Smooth muscle cell (in vitro differentiated cells): ENCODE measurements around the gene DICER1. TPM values are rescaled to one million over a fixed set of nuclear protein-coding genes. Genes with fewer than 3 reads are reported as not detected.

Experiments used
- DNase-seq: peaks from one replicate; lab custom pipeline; 2025; ENCODE audit not compliant: unreplicated experiment; lab: John Stamatoyannopoulos, UW
- H2AFZ ChIP-seq: fragments of 200-600 bp; sonication (generic); 2 replicates; pipeline ENCODE4 v1.6.0; 2016; ENCODE audit warnings: antibody characterized with exemption, low read depth, mild to moderate bottlenecking
- H3F3A ChIP-seq: fragments of 200-600 bp; sonication (generic); 2 replicates; pipeline ENCODE4 v1.6.0; 2017; ENCODE audit warnings: antibody characterized with exemption, low read depth
- H3K27ac ChIP-seq: fragments of 200-600 bp; sonication (generic); 2 replicates; pipeline ENCODE4 v1.5.1; 2016; ENCODE audit warnings: low read depth, mild to moderate bottlenecking
- H3K27me3 ChIP-seq: fragments of 200-600 bp; sonication (generic); 2 replicates; pipeline ENCODE4 v1.6.1; 2016; ENCODE audit warnings: low read depth, mild to moderate bottlenecking
- H3K36me3 ChIP-seq: fragments of 200-600 bp; sonication (generic); 2 replicates; pipeline ENCODE4 v1.5.1; 2016; ENCODE audit warnings: low read depth
- H3K4me1 ChIP-seq: fragments of 200-600 bp; sonication (generic); 2 replicates; pipeline ENCODE4 v1.5.1; 2016; ENCODE audit warnings: low read depth
- H3K4me2 ChIP-seq: fragments of 200-600 bp; sonication (generic); 2 replicates; pipeline ENCODE4 v1.6.0; 2016; ENCODE audit warnings: mild to moderate bottlenecking
- H3K4me3 ChIP-seq: fragments of 200-600 bp; sonication (generic); 2 replicates; pipeline ENCODE4 v1.5.1; 2016; ENCODE audit warnings: mild to moderate bottlenecking
- H3K79me2 ChIP-seq: fragments of 200-600 bp; sonication (generic); 2 replicates; pipeline ENCODE4 v1.6.0; 2016; ENCODE audit warnings: low read depth, mild to moderate bottlenecking
- H3K9ac ChIP-seq: fragments of 200-600 bp; sonication (generic); 2 replicates; pipeline ENCODE4 v1.6.0; 2016; ENCODE audit warnings: low read depth
- H3K9me3 ChIP-seq: fragments of 200-600 bp; sonication (generic); replicated peaks from 2 replicates; pipeline ENCODE4 v1.5.1; 2016; ENCODE audit warnings: low read depth
- H4K20me1 ChIP-seq: fragments of 200-600 bp; sonication (generic); 2 replicates; pipeline ENCODE4 v1.6.0; 2016; ENCODE audit warnings: low read depth
- CTCF ChIP-seq: fragments of 200-600 bp; sonication (generic); IDR thresholded peaks from 2 replicates; pipeline ENCODE4 v1.5.1; 2017; ENCODE audit warnings: borderline replicate concordance, mild to moderate bottlenecking, antibody characterized with exemption; ENCODE audit not compliant: insufficient read depth, poor library complexity, severe bottlenecking
- WGBS: methylation state at CpG from one replicate; pipeline ENCODE4 v1.1.7; 2016; ENCODE audit warnings: low lambda C conversion rate; 5-methylcytosine and 5-hydroxymethylcytosine counted together
- polyA plus RNA-seq: library from polyadenylated mRNA; unstranded; fragments of >200 nt; fragmentation: Nextera tagmentation; extraction: Ambion mirVana; gene quantifications from 2 replicates; pipeline ENCODE4 v1.2.1, GENCODE V29; 2016
- total RNA-seq: library from RNA; depleted of rRNA; stranded (reverse); fragments of >200 nt; gene quantifications from 2 replicates; pipeline ENCODE4 v1.2.3, GENCODE V29; 2014

The DICER1 gene
- total and polyA plus RNA-seq, 2 experiments from 2014 or later: 17.3 to 67.5 TPM

- Histone ChIP-seq H3K27me3 (peaks cover 7% of the 10 kb centered on the region), H3K4me3 (no peak overlapping the region), H3K79me2 (no peaks in the 10 kb centered on the region), H2AFZ (no peak overlapping the region), H3K27ac (no peak overlapping the region), H3K4me1 (peaks cover 8% of the 10 kb centered on the region), H4K20me1 (no peaks in the 10 kb centered on the region), H3K36me3 (no peaks in the 10 kb centered on the region), H3K9me3 (no peaks in the 10 kb centered on the region), H3K4me2 (peak overlapping the region; percentile 46), H3F3A (peaks cover 4% of the 10 kb centered on the region), H3K9ac (no peak overlapping the region)
- no peak for TF ChIP-seq CTCF
- DNase-seq: no peak
- WGBS: 72% methylated on average over 12 of the region's 12 CpGs
These were observed 27.9 kb upstream of the DICER1 start for GRCh38 chr14:95185033-95185766.

GRCh38 chr14:95184413-95184790 lies 27.1 kb upstream of the DICER1 start:
- Histone ChIP-seq H3K4me1 (peaks cover 8% of the 10 kb centered on the region), H3K27me3 (peaks cover 7% of the 10 kb centered on the region), H3K4me2 (no peak overlapping the region), H3K9ac (no peak overlapping the region), H2AFZ (no peak overlapping the region), H4K20me1 (no peaks in the 10 kb centered on the region), H3K9me3 (no peaks in the 10 kb centered on the region), H3K79me2 (no peaks in the 10 kb centered on the region), H3K27ac (no peak overlapping the region), H3F3A (peaks cover 4% of the 10 kb centered on the region), H3K4me3 (no peak overlapping the region), H3K36me3 (no peaks in the 10 kb centered on the region)
- no peak for DNase-seq
- 77% methylated on average over 2 of the region's 2 CpGs for WGBS
- no peak for TF ChIP-seq CTCF

- no peak overlapping the region for H3K9ac ChIP-seq
- WGBS: 86% methylated on average over 6 of the region's 6 CpGs
- DNase-seq: no peak
- H3K4me1 ChIP-seq: peaks cover 8% of the 10 kb centered on the region
- H3K4me3 ChIP-seq: no peak overlapping the region
- no peaks in the 10 kb centered on the region for H3K9me3 ChIP-seq
- no peak overlapping the region for H2AFZ ChIP-seq
- peaks cover 7% of the 10 kb centered on the region for H3K27me3 ChIP-seq
- no peaks in the 10 kb centered on the region for H4K20me1 ChIP-seq
- no peaks in the 10 kb centered on the region for H3K36me3 ChIP-seq
- peaks cover 4% of the 10 kb centered on the region for H3F3A ChIP-seq
- no peak overlapping the region for H3K27ac ChIP-seq
- TF ChIP-seq CTCF: no peak
- no peaks in the 10 kb centered on the region for H3K79me2 ChIP-seq
- no peak overlapping the region for H3K4me2 ChIP-seq
These were observed 26.4 kb upstream of the DICER1 start for GRCh38 chr14:95183532-95184412.
